Testis (tissue), 2 donors: Measurements from ENCODE around the gene NIT1.

Experiments
- POLR2A ChIP-seq: fragments of 450-650 bp; IDR thresholded peaks from one replicate; pipeline ENCODE4 v1.6.1; 2017; ENCODE audit warnings: antibody characterized with exemption, mild to moderate bottlenecking, moderate library complexity
- TF ChIP-seq, protein P1 (sequence below), 3 experiments: fragments of 450-650 bp in 2 of 3; fragments of 200-600 bp in 1 of 3; sonication (generic) in 1 of 3; IDR thresholded peaks; one replicate each; pipeline ENCODE4 v1.5.1; 2016 to 2019; ENCODE audit warnings: antibody characterized with exemption in 3 of 3, mild to moderate bottlenecking in 2 of 3, moderate library complexity in 1 of 3

DNA sequence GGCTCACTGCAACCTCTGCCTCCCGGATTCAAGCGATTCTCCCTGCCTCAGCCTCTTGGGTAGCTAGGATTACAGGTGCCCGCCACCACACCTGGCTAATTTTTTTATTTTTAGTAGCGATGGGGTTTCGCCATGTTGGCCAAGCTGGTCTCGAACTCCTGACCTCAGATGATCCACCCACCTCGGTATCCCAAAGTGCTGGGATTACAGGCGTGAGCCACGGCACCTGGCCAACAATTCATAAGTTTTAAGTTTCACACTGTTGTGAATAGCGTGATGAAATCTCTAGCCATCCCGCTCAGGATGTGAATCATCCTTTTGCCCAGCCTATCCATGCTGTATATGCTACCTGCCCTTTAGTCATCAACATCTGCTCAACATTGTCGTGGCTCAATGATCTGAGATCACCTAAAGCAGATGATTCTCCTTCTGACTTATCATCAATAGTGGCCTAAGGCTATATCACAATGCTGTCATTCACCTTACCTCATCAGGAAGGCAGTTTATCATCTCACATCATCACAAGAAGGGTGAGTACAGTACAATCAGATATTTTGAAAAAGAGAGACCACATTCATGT is 2.7 kb upstream of the NIT1 start:
- TF ChIP-seq, protein P1, sequence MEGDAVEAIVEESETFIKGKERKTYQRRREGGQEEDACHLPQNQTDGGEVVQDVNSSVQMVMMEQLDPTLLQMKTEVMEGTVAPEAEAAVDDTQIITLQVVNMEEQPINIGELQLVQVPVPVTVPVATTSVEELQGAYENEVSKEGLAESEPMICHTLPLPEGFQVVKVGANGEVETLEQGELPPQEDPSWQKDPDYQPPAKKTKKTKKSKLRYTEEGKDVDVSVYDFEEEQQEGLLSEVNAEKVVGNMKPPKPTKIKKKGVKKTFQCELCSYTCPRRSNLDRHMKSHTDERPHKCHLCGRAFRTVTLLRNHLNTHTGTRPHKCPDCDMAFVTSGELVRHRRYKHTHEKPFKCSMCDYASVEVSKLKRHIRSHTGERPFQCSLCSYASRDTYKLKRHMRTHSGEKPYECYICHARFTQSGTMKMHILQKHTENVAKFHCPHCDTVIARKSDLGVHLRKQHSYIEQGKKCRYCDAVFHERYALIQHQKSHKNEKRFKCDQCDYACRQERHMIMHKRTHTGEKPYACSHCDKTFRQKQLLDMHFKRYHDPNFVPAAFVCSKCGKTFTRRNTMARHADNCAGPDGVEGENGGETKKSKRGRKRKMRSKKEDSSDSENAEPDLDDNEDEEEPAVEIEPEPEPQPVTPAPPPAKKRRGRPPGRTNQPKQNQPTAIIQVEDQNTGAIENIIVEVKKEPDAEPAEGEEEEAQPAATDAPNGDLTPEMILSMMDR (IDR thresholded peaks at IDR 0.05) = no peak
- no peak for TF ChIP-seq POLR2A
